Uterus (tissue), 2 donors: ENCODE data around the gene TTC39B.

Source experiments
- POLR2A ChIP-seq, 2 donors: fragments of 450-650 bp; IDR thresholded peaks; one replicate each; pipeline ENCODE4 v1.6.1; 2016; ENCODE audit warnings: antibody characterized with exemption in 2 of 2, mild to moderate bottlenecking in 1 of 2, moderate library complexity in 1 of 2
- TF ChIP-seq, protein P1 (sequence below), 4 experiments: fragments of 200-600 bp in 2 of 4; fragments of 450-650 bp in 2 of 4; sonication (generic) in 2 of 4; IDR thresholded peaks; one replicate each; pipeline ENCODE4 v1.5.1; 2016 to 2019; ENCODE audit warnings: antibody characterized with exemption in 4 of 4, mild to moderate bottlenecking in 2 of 4, moderate library complexity in 1 of 4

GRCh38 chr9:15115041-15115440, 192.0 kb downstream of the TTC39B start:
- TF ChIP-seq, protein P1, sequence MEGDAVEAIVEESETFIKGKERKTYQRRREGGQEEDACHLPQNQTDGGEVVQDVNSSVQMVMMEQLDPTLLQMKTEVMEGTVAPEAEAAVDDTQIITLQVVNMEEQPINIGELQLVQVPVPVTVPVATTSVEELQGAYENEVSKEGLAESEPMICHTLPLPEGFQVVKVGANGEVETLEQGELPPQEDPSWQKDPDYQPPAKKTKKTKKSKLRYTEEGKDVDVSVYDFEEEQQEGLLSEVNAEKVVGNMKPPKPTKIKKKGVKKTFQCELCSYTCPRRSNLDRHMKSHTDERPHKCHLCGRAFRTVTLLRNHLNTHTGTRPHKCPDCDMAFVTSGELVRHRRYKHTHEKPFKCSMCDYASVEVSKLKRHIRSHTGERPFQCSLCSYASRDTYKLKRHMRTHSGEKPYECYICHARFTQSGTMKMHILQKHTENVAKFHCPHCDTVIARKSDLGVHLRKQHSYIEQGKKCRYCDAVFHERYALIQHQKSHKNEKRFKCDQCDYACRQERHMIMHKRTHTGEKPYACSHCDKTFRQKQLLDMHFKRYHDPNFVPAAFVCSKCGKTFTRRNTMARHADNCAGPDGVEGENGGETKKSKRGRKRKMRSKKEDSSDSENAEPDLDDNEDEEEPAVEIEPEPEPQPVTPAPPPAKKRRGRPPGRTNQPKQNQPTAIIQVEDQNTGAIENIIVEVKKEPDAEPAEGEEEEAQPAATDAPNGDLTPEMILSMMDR (IDR thresholded peaks at IDR 0.05) = no peak
- no peak for TF ChIP-seq POLR2A (IDR thresholded peaks at IDR 0.05)
